A673 (cell line): Measurements from ENCODE around the gene DLG5. TPM values are rescaled to one million over a fixed set of nuclear protein-coding genes. Genes with fewer than 3 reads are reported as not detected.

ENCODE experiments used
- BruUV-seq: library from RNA; stranded (reverse); fragments of 400-500 nt; replicated peaks from 2 replicates; lab custom pipeline; 2021; lab: Mats Ljungman, UMichigan
- CTCF ChIA-PET: fragments of 300-600 bp; sonication (Branson Sonifier 250); formaldehyde crosslinking; loops from one replicate; lab custom pipeline; 2022; ENCODE audit warnings: antibody characterized with exemption; lab: Charles Lee
- POLR2A ChIA-PET: fragments of 300-600 bp; sonication (Branson Sonifier 250); formaldehyde crosslinking; loops from one replicate; lab custom pipeline; 2022; ENCODE audit warnings: antibody characterized with exemption; ENCODE audit not compliant: low non-redundant PET; lab: Charles Lee
- DNase-seq: peaks from one replicate; pipeline ENCODE4 v3.0.0-alpha.2; 2015; ENCODE audit warnings: low spot score
- H3K27ac ChIP-seq: fragments of 200-600 bp; sonication (generic); 2 replicates; pipeline ENCODE4 v1.5.1; 2016; ENCODE audit warnings: mixed run types, low read depth, mild to moderate bottlenecking, mixed read lengths, antibody characterized with exemption, low read length; ENCODE audit not compliant: poor library complexity, severe bottlenecking
- H3K27me3 ChIP-seq: fragments of 200-600 bp; sonication (generic); replicated peaks from 2 replicates; pipeline ENCODE4 v1.6.1; 2017; ENCODE audit warnings: mixed run types, low read depth, mild to moderate bottlenecking, mixed read lengths, antibody characterized with exemption, low read length; ENCODE audit not compliant: insufficient read depth, poor library complexity
- H3K36me3 ChIP-seq: fragments of 200-600 bp; sonication (generic); 2 replicates; pipeline ENCODE4 v1.6.1; 2016; ENCODE audit warnings: mixed run types, mild to moderate bottlenecking, mixed read lengths, antibody characterized with exemption, low read length; ENCODE audit not compliant: insufficient read depth, poor library complexity, severe bottlenecking
- H3K4me1 ChIP-seq: fragments of 200-600 bp; sonication (generic); 2 replicates; pipeline ENCODE4 v1.6.1; 2017; ENCODE audit warnings: mixed run types, mild to moderate bottlenecking, mixed read lengths, antibody characterized with exemption, low read length; ENCODE audit not compliant: insufficient read depth, poor library complexity, severe bottlenecking
- H3K4me3 ChIP-seq: fragments of 200-600 bp; sonication (generic); 2 replicates; pipeline ENCODE4 v1.5.1; 2016; ENCODE audit warnings: low read depth, mixed run types, mild to moderate bottlenecking, mixed read lengths, low read length; ENCODE audit not compliant: poor library complexity, severe bottlenecking
- H3K9me3 ChIP-seq: fragments of 200-600 bp; sonication (generic); 2 replicates; pipeline ENCODE4 v1.6.1; 2016; ENCODE audit warnings: mixed run types, low read depth, mild to moderate bottlenecking, mixed read lengths, antibody characterized with exemption, low read length; ENCODE audit not compliant: poor library complexity, severe bottlenecking
- EZH2 ChIP-seq: fragments of 200-600 bp; sonication (generic); IDR thresholded peaks from 2 replicates; pipeline ENCODE4 v1.6.1; 2017; ENCODE audit warnings: borderline replicate concordance, low read depth, mild to moderate bottlenecking, mixed read lengths, antibody characterized with exemption, low read length; ENCODE audit not compliant: poor library complexity, severe bottlenecking
- intact Hi-C: fragments of 100-400 bp; cut with micrococcal nuclease; formaldehyde crosslinking; loops from one replicate; pipeline ENCODE4 v1.10.0; 2022; ENCODE audit not compliant: unreplicated experiment
- total RNA-seq: library from RNA; stranded (reverse); gene quantifications from 2 replicates; pipeline ENCODE4 v1.2.3, GENCODE V29; 2021
- TF ChIP-seq, protein P1 (sequence below): fragments of 300-800, 200-600 bp; sonication (generic); conservative IDR thresholded peaks from 2 replicates; pipeline ENCODE4 v1.5.1; 2017; ENCODE audit warnings: low read depth, mild to moderate bottlenecking, antibody characterized with exemption, low read length, moderate library complexity, mixed read lengths

DLG5 gene
- total RNA-seq, 1 experiment from 2014 or later = 44.0 TPM

DNA sequence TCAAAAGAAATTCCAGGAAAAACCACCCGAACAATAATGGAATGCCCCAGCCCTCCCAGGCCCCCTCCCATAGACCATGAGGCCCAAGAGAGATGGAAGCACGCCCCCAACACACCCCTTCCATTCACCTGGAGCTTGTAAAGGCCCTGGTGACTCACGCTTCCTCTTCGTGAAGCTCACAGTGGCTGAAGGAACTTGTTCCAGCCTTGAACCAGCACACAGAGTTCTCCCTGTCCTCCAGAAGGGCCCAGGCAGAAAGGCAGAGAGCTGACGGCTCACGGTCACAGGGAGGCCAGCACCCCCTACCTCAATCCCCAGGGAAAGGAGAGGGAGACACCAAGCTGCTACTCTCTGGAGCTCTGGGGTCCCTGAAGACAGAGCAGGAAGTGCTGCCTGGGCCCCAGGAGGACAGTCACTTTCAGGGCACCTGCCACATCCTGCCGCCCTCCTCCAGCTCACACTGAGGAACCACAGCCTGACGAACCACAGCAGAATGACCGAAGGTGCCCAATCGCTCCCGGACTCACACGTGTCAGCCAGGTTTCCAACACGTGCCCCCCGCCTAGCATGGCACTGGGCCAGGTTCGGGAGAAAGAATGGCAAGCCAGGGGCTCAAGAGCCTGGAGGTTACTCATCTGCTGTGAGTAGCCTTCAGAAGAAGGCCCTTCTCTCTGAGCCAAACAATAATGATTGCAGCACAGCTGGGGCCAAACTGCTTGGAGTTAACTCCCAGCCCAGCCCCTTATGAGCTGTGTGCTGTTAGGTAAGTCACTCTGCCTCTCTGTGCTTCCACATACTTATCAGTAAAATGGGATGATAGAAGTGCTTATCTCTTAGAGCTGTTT, 52.8 kb downstream of the DLG5 start:
- H3K36me3 ChIP-seq = no peaks in the 10 kb centered on the region
- BruUV-seq = no TSS peak
- no peak overlapping the region for H3K4me3 ChIP-seq
- ChIA-PET CTCF (no interaction called here), POLR2A (no interaction called here)
- TF ChIP-seq EZH2 = no peak
- TF ChIP-seq, protein P1, sequence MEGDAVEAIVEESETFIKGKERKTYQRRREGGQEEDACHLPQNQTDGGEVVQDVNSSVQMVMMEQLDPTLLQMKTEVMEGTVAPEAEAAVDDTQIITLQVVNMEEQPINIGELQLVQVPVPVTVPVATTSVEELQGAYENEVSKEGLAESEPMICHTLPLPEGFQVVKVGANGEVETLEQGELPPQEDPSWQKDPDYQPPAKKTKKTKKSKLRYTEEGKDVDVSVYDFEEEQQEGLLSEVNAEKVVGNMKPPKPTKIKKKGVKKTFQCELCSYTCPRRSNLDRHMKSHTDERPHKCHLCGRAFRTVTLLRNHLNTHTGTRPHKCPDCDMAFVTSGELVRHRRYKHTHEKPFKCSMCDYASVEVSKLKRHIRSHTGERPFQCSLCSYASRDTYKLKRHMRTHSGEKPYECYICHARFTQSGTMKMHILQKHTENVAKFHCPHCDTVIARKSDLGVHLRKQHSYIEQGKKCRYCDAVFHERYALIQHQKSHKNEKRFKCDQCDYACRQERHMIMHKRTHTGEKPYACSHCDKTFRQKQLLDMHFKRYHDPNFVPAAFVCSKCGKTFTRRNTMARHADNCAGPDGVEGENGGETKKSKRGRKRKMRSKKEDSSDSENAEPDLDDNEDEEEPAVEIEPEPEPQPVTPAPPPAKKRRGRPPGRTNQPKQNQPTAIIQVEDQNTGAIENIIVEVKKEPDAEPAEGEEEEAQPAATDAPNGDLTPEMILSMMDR = no peak
- H3K27ac ChIP-seq = no peak overlapping the region
- intact Hi-C loops = no loop called here
- H3K27me3 ChIP-seq = no peaks in the 10 kb centered on the region
- DNase-seq = peak; percentile 39
- peaks cover 41% of the 10 kb centered on the region for H3K4me1 ChIP-seq
- H3K9me3 ChIP-seq = no peaks in the 10 kb centered on the region

DNA sequence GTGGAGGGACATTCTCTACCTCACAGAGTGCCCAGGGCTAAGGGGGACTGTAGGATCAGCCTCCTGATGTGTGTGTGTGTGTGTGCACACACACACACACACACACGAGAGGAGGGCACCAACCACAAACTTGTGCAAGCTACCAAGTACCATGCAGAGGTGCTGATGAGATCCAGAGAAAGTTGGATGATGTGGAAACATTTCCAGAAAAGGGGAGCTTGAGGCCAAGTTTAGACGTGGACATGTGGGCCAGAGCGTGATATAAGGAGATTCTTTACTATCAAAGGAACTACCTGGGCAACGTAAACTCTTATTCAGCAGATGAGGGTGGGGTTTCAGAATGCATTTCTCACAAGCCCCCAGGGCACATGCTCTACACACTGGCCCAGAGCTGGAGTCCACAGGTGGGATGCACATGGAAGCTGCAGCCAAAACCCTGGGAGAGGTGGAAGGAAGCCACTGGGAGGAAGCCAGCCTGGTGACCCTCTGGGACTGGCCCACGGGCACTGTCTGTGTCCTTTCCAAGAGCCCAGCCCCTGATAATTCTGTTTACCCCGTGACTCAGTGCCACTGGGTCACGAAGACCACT, 53.5 kb downstream of the DLG5 start:
- Histone ChIP-seq H3K27me3 (no peaks in the 10 kb centered on the region), H3K27ac (peak overlapping the region; percentile 21), H3K36me3 (no peaks in the 10 kb centered on the region), H3K4me1 (peaks cover 34% of the 10 kb centered on the region), H3K9me3 (no peaks in the 10 kb centered on the region), H3K4me3 (no peak overlapping the region)
- intact Hi-C loops = no loop called here
- CTCF ChIA-PET = interaction anchor here (0.5 kb wide), 1 partner anchor 26 kb away, joined by 3 read pairs; no protein-coding TSS in a partner anchor
- POLR2A ChIA-PET = no interaction called here
- no TSS peak for BruUV-seq
- TF ChIP-seq, protein P1 = no peak
- TF ChIP-seq EZH2 = no peak
- DNase-seq = no peak

- no TSS peak for BruUV-seq
- CTCF ChIA-PET = interaction anchor here (0.5 kb wide), 1 partner anchor 26 kb away, joined by 3 read pairs; no protein-coding TSS in a partner anchor
- Histone ChIP-seq H3K9me3 (no peaks in the 10 kb centered on the region), H3K4me1 (peaks cover 27% of the 10 kb centered on the region), H3K27ac (peak overlapping the region; percentile 21), H3K36me3 (no peaks in the 10 kb centered on the region), H3K27me3 (no peaks in the 10 kb centered on the region), H3K4me3 (no peak overlapping the region)
- peak; percentile 33 for DNase-seq
- intact Hi-C loops = no loop called here
- TF ChIP-seq EZH2 = no peak
- TF ChIP-seq, protein P1 = no peak
- POLR2A ChIA-PET = interaction anchor here (0.5 kb wide), 1 partner anchor 109 kb away, joined by 19 read pairs; no protein-coding TSS in a partner anchor
Measured at GRCh38 chr10:77872151-77872946, 54.2 kb downstream of the DLG5 start.
